Keratinocyte (primary cell): ENCODE measurements around the gene HELQ. TPM values are rescaled to one million over a fixed set of nuclear protein-coding genes. Genes with fewer than 3 reads are reported as not detected.

ENCODE experiments used
- DNase-seq: peaks from one replicate; pipeline ENCODE4 v3.0.0-alpha.2; 2011; ENCODE audit warnings: low read depth, missing footprints, low spot score
- FAIRE-seq: peaks from 2 replicates; lab custom pipeline; 2011; peaks lifted over from hg19 to GRCh38; lab: Jason Lieb, UNC
- H2AFZ ChIP-seq: 2 replicates; pipeline ENCODE4 v1.6.0; 2012; ENCODE audit warnings: low read length, control low read depth, inconsistent platforms; ENCODE audit not compliant: control insufficient read depth
- H3K27ac ChIP-seq: 2 replicates; pipeline ENCODE4 v1.5.1; 2011; ENCODE audit warnings: low read length; ENCODE audit not compliant: control insufficient read depth, insufficient read depth
- H3K27me3 ChIP-seq: 3 replicates; pipeline ENCODE4 v1.6.0; 2011; ENCODE audit warnings: low read length; ENCODE audit not compliant: control insufficient read depth, insufficient read depth; ENCODE audit errors: extremely low read depth
- H3K36me3 ChIP-seq, 2 experiments: 2 replicates in 1 of 2; 3 replicates in 1 of 2; pipeline ENCODE4 v1.5.1; 2011; ENCODE audit warnings: low read length in 2 of 2, mild to moderate bottlenecking in 1 of 2; ENCODE audit not compliant: control insufficient read depth in 2 of 2, insufficient read depth in 2 of 2; ENCODE audit errors: extremely low read depth in 1 of 2
- H3K4me1 ChIP-seq: 3 replicates; pipeline ENCODE4 v1.5.1; 2011; ENCODE audit warnings: low read length; ENCODE audit not compliant: control insufficient read depth, insufficient read depth; ENCODE audit errors: extremely low read depth
- H3K4me2 ChIP-seq: 3 replicates; pipeline ENCODE4 v1.6.0; 2011; ENCODE audit warnings: low read depth, low read length; ENCODE audit not compliant: control insufficient read depth, insufficient read depth; ENCODE audit errors: extremely low read depth
- H3K4me3 ChIP-seq, 3 experiments: fragments of 200-600 bp in 1 of 3; sonication (generic) in 1 of 3; 2 replicates in 2 of 3; 3 replicates in 1 of 3; pipeline ENCODE4 v1.5.1; 2011 to 2016; ENCODE audit warnings: low read length in 3 of 3, mild to moderate bottlenecking in 3 of 3, control low read depth in 2 of 3, inconsistent platforms in 1 of 3, low read depth in 1 of 3, mixed read lengths in 1 of 3, mixed run types in 1 of 3, moderate library complexity in 1 of 3; ENCODE audit not compliant: control insufficient read depth in 2 of 3, insufficient read depth in 2 of 3; ENCODE audit errors: extremely low read depth in 1 of 3
- H3K79me2 ChIP-seq: 2 replicates; pipeline ENCODE4 v1.6.0; 2012; ENCODE audit warnings: low read length; ENCODE audit not compliant: control insufficient read depth, insufficient read depth
- H3K9ac ChIP-seq: 3 replicates; pipeline ENCODE4 v1.6.0; 2011; ENCODE audit warnings: low read length; ENCODE audit not compliant: control insufficient read depth, insufficient read depth; ENCODE audit errors: extremely low read depth
- H3K9me1 ChIP-seq: 3 replicates; pipeline ENCODE4 v1.6.0; 2011; ENCODE audit warnings: low read length; ENCODE audit not compliant: control insufficient read depth, insufficient read depth; ENCODE audit errors: extremely low read depth
- H3K9me3 ChIP-seq: 2 replicates; pipeline ENCODE4 v1.5.1; 2012; ENCODE audit warnings: low read depth, low read length; ENCODE audit not compliant: control insufficient read depth
- H4K20me1 ChIP-seq: 3 replicates; pipeline ENCODE4 v1.6.0; 2011; ENCODE audit warnings: low read length; ENCODE audit not compliant: control insufficient read depth, insufficient read depth; ENCODE audit errors: extremely low read depth
- CTCF ChIP-seq, 3 experiments: IDR thresholded peaks in 1 of 3; conservative IDR thresholded peaks in 1 of 3; optimal IDR thresholded peaks in 1 of 3; 2 replicates in 2 of 3; 3 replicates in 1 of 3; pipeline versions ENCODE3 to v1.5.1; 2011; ENCODE audit warnings: low read length in 3 of 3, mild to moderate bottlenecking in 3 of 3, moderate library complexity in 2 of 3, control low read depth in 1 of 3, inconsistent platforms in 1 of 3; ENCODE audit not compliant: insufficient read depth in 2 of 3; ENCODE audit errors: extremely low read depth in 1 of 3
- EZH2 ChIP-seq: IDR thresholded peaks from one replicate; pipeline ENCODE4 v1.6.1; 2012; ENCODE audit warnings: inconsistent platforms, mild to moderate bottlenecking, low read length, moderate library complexity
- dilution Hi-C: fragments of 300-500 bp; cut with MboI; formaldehyde crosslinking; loops from one replicate; pipeline ENCODE4 v1.7.0; 2020; ENCODE audit warnings: low sequenced_read_pairs; ENCODE audit not compliant: extremely low pct_ligation_motif_present
- polyA plus RNA-seq, 5 experiments: library from polyadenylated mRNA; depleted of rRNA in 3 of 5; stranded (reverse) in 3 of 5; stranded (forward) in 1 of 5; unstranded in 1 of 5; fragments of >200 nt; gene quantifications; 1 replicate in 1 of 5; 2 replicates in 3 of 5; 3 replicates in 1 of 5; pipeline versions ENCODE4 v1.2.1 to v1.2.3, GENCODE V29; 2011 to 2012; ENCODE audit warnings: missing spikeins in 2 of 5, low read depth in 1 of 5, low replicate concordance in 1 of 5

HELQ gene
- polyA plus RNA-seq, 1 donor (not counting 4 experiments of a cell fraction or from before 2014, with no cell fraction given) = 10.5 TPM

GRCh38 chr4:83436680-83437079 is 18.9 kb downstream of the HELQ start:
- no peak overlapping the region for H3K27ac ChIP-seq
- no peaks in the 10 kb centered on the region for H4K20me1 ChIP-seq
- H3K9ac ChIP-seq = no peak overlapping the region
- DNase-seq (no peak), FAIRE-seq (no peak)
- H3K4me1 ChIP-seq = no peaks in the 10 kb centered on the region
- dilution Hi-C loops = no loop called here
- TF ChIP-seq CTCF (optimal IDR thresholded peaks at IDR 0.05 in 1 of 3, IDR thresholded peaks at IDR 0.05 in 1 of 3, conservative IDR thresholded peaks at IDR 0.05 in 1 of 3; ENCODE audit: extremely low read depth in 1 of 3, insufficient read depth in 2 of 3, low read length in 3 of 3) = no peak
- no peak for TF ChIP-seq EZH2
- no peak overlapping the region for H3K4me2 ChIP-seq
- H2AFZ ChIP-seq = no peak overlapping the region
- no peaks in the 10 kb centered on the region for H3K9me1 ChIP-seq
- no peaks in the 10 kb centered on the region for H3K9me3 ChIP-seq
- H3K36me3 ChIP-seq = peaks cover 3% of the 10 kb centered on the region in 2 experiments
- H3K79me2 ChIP-seq = no peaks in the 10 kb centered on the region
- no peaks in the 10 kb centered on the region for H3K27me3 ChIP-seq
- no peak overlapping the region for H3K4me3 ChIP-seq

- Histone ChIP-seq H3K9me3 (no peaks in the 10 kb centered on the region), H3K27me3 (no peaks in the 10 kb centered on the region), H3K9me1 (no peaks in the 10 kb centered on the region), H3K27ac (no peak overlapping the region), H4K20me1 (no peaks in the 10 kb centered on the region), H3K4me3 (no peak overlapping the region), H3K79me2 (no peaks in the 10 kb centered on the region), H3K4me2 (no peak overlapping the region), H3K9ac (no peak overlapping the region), H3K36me3 (no peaks in the 10 kb centered on the region), H2AFZ (no peak overlapping the region), H3K4me1 (no peaks in the 10 kb centered on the region)
- dilution Hi-C loops = no loop called here
- no peak for TF ChIP-seq EZH2
- no peak for TF ChIP-seq CTCF (optimal IDR thresholded peaks at IDR 0.05 in 1 of 3, IDR thresholded peaks at IDR 0.05 in 1 of 3, conservative IDR thresholded peaks at IDR 0.05 in 1 of 3; ENCODE audit: extremely low read depth in 1 of 3, insufficient read depth in 2 of 3, low read length in 3 of 3)
- FAIRE-seq (no peak), DNase-seq (no peak)
Observed at GRCh38 chr4:83431200-83431599, 24.4 kb downstream of the HELQ start.
